GM21786 (cell line): ENCODE results near the gene AXL.

ENCODE experiments used
- ATAC-seq: cut with Tn5 transposase; IDR thresholded peaks from one replicate; pipeline ENCODE4 v1.9.1; 2021; ENCODE audit not compliant: unreplicated experiment

The AXL gene

GRCh38 chr19:41305927-41306793 is 87.1 kb downstream of the AXL start:
- no peak for ATAC-seq

- no peak for ATAC-seq
Measured at GRCh38 chr19:41307090-41307875, 88.3 kb downstream of the AXL start.

DNA sequence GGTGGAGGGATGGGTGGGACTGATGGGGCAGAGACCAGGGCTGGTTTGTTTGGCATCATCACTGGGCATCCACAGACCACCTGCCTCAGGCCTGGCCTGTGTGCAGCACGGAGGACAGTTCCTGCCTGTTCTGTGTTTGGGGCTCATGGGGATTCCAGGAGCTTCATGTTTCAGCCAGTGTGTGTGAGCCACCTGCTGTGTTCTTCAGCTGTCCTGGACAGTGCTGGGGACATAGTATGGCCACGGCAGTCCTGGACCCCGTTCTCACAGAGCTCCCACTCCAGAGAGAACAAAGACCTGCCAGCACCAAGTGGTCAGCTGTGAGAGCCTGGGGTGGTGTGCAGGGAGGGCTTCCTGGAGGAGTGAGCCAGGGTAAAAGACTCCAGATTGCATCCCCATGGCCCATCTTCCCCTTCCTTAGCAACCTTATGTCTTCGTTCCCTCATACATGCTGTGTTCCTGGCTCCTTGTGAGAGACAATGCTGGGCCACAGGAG is 89.0 kb downstream of the AXL start:
- no peak for ATAC-seq

GRCh38 chr19:41308450-41309179 is 89.6 kb downstream of the AXL start:
- ATAC-seq: peak; percentile 49

DNA sequence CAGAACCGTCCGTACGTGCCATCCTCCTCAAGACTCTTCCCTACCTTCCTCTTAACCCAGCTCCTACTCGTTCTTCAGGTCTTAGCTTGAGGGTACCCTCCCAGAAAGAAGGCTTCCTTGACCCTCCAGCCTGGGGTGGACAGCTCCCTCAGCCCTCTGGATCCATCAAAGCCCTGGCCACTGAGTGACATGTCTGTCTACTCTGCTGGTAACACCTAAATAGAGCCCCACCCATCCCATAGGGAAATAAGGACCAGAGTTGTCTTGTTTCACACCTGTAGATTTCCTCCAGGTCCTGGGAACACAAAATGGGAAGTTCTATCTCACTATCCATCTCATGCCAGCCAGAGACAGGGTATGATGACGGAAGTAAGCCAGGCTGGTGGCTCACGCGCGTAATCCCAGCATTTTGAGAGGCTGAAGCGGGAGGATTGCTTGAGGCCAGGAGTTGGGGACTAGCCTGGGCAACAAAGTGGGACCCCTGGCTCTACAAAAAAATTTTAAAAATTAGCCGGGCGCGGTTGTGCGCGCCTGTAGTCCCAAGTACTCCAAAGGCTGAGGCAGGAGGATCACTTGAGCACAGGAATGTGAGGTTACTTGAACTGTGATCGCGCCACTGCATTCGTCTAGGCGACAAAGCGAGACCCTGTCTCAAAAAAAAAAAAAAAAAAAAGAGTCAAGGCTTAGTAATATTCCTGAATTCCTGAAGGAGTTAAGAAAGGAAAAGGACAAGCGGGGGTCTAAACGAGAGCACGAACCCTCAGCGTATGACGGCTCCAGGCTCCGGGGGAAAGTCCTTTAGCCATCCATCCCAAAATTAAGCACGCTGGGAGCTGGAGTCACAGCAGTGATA is 90.4 kb downstream of the AXL start:
- ATAC-seq: no peak

GRCh38 chr19:41310033-41310831 is 91.2 kb downstream of the AXL start, which contains the start of gene CCDC97:
Gene CCDC97, plus strand, starts transcription at chr19:41310172. Its CDS starts 139 bp downstream, at chr19:41310311.
- ATAC-seq: peak; percentile 55

DNA sequence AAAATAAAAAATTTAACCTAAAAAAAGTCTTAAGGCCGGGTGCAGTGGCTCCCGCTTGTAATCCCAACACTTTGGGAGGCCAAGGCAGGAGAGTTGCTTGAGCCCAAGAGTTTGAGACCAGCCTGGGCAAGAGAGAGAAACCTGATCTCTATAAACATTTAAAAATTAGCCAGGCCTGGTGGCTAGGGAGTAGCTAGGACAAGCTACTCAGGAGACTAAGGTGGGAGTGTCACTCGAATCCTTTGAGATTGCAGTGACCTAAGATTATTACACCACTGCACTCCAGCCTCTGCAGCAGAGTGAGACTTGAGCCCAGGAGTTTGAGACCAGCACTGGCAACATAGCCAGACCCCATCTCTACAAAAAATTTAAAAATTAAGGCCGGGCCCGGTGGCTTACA is 92.0 kb downstream of the AXL start:
- no peak for ATAC-seq
